ENCODE data around the gene NT5C3B. TPM values are rescaled to one million over a fixed set of nuclear protein-coding genes. Genes with fewer than 3 reads are reported as not detected.

NT5C3B gene
- total RNA-seq, 1 experiment from 2014 or later: 118 TPM

DNA sequence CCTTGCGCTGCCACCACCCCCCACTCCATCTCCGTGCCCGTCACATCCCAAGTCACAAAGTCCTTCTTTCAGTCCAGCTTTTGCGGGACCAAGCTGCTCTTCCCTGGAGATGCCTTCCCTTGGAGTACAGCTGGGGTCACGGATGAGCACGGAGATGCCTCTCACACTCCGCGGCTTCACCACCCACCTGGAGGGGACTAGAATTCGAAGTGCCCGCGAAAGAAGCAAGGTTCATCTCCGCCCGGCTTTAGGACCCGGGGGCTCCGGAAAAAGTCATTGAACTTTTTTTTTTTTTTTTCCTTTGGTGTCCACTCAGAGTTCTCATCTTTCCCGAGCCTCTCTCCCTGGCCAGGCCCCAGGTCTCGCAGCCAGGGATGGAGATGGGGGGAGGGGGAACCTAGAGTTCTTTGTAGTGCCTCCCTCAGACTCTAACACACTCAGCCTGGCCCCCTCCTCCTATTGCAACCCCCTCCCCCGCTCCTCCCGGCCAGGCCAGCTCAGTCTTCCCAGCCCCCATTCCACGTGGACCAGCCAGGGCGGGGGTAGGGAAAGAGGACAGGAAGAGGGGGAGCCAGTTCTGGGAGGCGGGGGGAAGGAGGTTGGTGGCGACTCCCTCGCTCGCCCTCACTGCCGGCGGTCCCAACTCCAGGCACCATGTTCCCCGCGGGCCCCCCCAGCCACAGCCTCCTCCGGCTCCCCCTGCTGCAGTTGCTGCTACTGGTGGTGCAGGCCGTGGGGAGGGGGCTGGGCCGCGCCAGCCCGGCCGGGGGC is 23.5 kb downstream of the NT5C3B start, which contains the start of gene FKBP10:
TSS of gene FKBP10 (plus strand) at position 624 of the 771 bp plus-strand sequence. CDS start at position 655, 31 bp downstream.
- peak within 1 kb of the TSS; percentile 99 for H3K27ac ChIP-seq (ENCODE audit: low read length)
- POLR2A ChIA-PET: interaction anchor here (0.5 to 0.7 kb wide), 5 partner anchors 8 to 1613 kb away, joined by 3 to 14 read pairs (median 5); no protein-coding TSS in a partner anchor
- peak within 1 kb of the TSS; percentile 74 to 80 for H3K4me3 ChIP-seq (ENCODE audit: low read depth in 2 of 2, low read length in 2 of 2)
- peaks cover 25% of the 10 kb centered on the region for H3K4me1 ChIP-seq (ENCODE audit: control insufficient read depth, insufficient read depth, low read length)
- CTCF ChIA-PET: interaction anchor here (0.6 to 3.3 kb wide), 3 partner anchors 12 to 75 kb away, joined by 3 to 12 read pairs (median 3); no protein-coding TSS in a partner anchor
- H3K27me3 ChIP-seq (ENCODE audit: control insufficient read depth, insufficient read depth, low read length): no peaks in the 10 kb centered on the region
- H3K9me3 ChIP-seq (ENCODE audit: control insufficient read depth, insufficient read depth, low read depth, low read length): no peaks in the 10 kb centered on the region
- no peaks in the 10 kb centered on the region; the same call in 1 of the 2 replicates for H3K36me3 ChIP-seq (ENCODE audit: control insufficient read depth, insufficient read depth, low read length)
- TF ChIP-seq POLR2AphosphoS5 (IDR thresholded peaks at IDR 0.05; ENCODE audit: low read depth, low read length): no peak; the same call in none of the 2 replicates
- TF ChIP-seq TCF7L2 (IDR thresholded peaks at IDR 0.05; ENCODE audit: low read depth, low read length): peak; percentile 70; the same call in 1 of the 2 replicates
- TF ChIP-seq, protein P1, sequence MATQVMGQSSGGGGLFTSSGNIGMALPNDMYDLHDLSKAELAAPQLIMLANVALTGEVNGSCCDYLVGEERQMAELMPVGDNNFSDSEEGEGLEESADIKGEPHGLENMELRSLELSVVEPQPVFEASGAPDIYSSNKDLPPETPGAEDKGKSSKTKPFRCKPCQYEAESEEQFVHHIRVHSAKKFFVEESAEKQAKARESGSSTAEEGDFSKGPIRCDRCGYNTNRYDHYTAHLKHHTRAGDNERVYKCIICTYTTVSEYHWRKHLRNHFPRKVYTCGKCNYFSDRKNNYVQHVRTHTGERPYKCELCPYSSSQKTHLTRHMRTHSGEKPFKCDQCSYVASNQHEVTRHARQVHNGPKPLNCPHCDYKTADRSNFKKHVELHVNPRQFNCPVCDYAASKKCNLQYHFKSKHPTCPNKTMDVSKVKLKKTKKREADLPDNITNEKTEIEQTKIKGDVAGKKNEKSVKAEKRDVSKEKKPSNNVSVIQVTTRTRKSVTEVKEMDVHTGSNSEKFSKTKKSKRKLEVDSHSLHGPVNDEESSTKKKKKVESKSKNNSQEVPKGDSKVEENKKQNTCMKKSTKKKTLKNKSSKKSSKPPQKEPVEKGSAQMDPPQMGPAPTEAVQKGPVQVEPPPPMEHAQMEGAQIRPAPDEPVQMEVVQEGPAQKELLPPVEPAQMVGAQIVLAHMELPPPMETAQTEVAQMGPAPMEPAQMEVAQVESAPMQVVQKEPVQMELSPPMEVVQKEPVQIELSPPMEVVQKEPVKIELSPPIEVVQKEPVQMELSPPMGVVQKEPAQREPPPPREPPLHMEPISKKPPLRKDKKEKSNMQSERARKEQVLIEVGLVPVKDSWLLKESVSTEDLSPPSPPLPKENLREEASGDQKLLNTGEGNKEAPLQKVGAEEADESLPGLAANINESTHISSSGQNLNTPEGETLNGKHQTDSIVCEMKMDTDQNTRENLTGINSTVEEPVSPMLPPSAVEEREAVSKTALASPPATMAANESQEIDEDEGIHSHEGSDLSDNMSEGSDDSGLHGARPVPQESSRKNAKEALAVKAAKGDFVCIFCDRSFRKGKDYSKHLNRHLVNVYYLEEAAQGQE (IDR thresholded peaks at IDR 0.05; ENCODE audit: insufficient read depth in 1 of 2, low read depth in 2 of 2, low read length in 1 of 2): no peak
- TF ChIP-seq, protein P2, sequence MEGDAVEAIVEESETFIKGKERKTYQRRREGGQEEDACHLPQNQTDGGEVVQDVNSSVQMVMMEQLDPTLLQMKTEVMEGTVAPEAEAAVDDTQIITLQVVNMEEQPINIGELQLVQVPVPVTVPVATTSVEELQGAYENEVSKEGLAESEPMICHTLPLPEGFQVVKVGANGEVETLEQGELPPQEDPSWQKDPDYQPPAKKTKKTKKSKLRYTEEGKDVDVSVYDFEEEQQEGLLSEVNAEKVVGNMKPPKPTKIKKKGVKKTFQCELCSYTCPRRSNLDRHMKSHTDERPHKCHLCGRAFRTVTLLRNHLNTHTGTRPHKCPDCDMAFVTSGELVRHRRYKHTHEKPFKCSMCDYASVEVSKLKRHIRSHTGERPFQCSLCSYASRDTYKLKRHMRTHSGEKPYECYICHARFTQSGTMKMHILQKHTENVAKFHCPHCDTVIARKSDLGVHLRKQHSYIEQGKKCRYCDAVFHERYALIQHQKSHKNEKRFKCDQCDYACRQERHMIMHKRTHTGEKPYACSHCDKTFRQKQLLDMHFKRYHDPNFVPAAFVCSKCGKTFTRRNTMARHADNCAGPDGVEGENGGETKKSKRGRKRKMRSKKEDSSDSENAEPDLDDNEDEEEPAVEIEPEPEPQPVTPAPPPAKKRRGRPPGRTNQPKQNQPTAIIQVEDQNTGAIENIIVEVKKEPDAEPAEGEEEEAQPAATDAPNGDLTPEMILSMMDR (IDR thresholded peaks at IDR 0.05): no peak
- peak; percentile 66; the same call in 1 of the 2 replicates for TF ChIP-seq SIN3A (IDR thresholded peaks at IDR 0.05; ENCODE audit: borderline replicate concordance, insufficient read depth, low read depth, low read length)
- peak; percentile 72 for ATAC-seq
- DNase-seq (ENCODE audit: low read depth, low spot score): peak; percentile 51
- in situ Hi-C loops (cut with HindIII; ENCODE audit: low pct_unique_long_range_greater_than_20kb, low sequenced_read_pairs): no loop called here
- intact Hi-C loops (cut with micrococcal nuclease; ENCODE audit: unreplicated experiment): no loop called here
- BruUV-seq (replicated peaks): no TSS peak

GRCh38 chr17:41811549-41812380 is 24.3 kb downstream of the NT5C3B start, which contains the start of gene P3H4:
Gene P3H4 (minus strand): TSS chr17:41811949. CDS start chr17:41811915, 34 bp downstream.
- Histone ChIP-seq H3K27ac (ENCODE audit: low read length) (peak within 1 kb of the TSS; percentile 99), H3K9me3 (ENCODE audit: control insufficient read depth, insufficient read depth, low read depth, low read length) (no peaks in the 10 kb centered on the region), H3K4me3 (ENCODE audit: low read depth in 2 of 2, low read length in 2 of 2) (peak within 1 kb of the TSS; percentile 74 to 80), H3K36me3 (ENCODE audit: control insufficient read depth, insufficient read depth, low read length) (no peaks in the 10 kb centered on the region; the same call in 1 of the 2 replicates), H3K4me1 (ENCODE audit: control insufficient read depth, insufficient read depth, low read length) (peaks cover 25% of the 10 kb centered on the region), H3K27me3 (ENCODE audit: control insufficient read depth, insufficient read depth, low read length) (no peaks in the 10 kb centered on the region)
- intact Hi-C loops (cut with micrococcal nuclease; ENCODE audit: unreplicated experiment): no loop called here
- ATAC-seq: peak; percentile 87
- TF ChIP-seq, protein P2 (IDR thresholded peaks at IDR 0.05): peak; percentile 91
- TF ChIP-seq, protein P1 (IDR thresholded peaks at IDR 0.05; ENCODE audit: insufficient read depth in 1 of 2, low read depth in 2 of 2, low read length in 1 of 2): peak in 1 of 2 experiments; percentile 62; a peak in 2 of 4 replicates
- TF ChIP-seq POLR2AphosphoS5 (IDR thresholded peaks at IDR 0.05; ENCODE audit: low read depth, low read length) (peak; percentile 46; the same call in 1 of the 2 replicates), SIN3A (IDR thresholded peaks at IDR 0.05; ENCODE audit: borderline replicate concordance, insufficient read depth, low read depth, low read length) (peak; percentile 75; the same call in 1 of the 2 replicates), TCF7L2 (IDR thresholded peaks at IDR 0.05; ENCODE audit: low read depth, low read length) (peak; percentile 34; the same call in 1 of the 2 replicates)
- BruUV-seq (replicated peaks): TSS peak; percentile 78
- DNase-seq (ENCODE audit: low read depth, low spot score): peak; percentile 47
- in situ Hi-C loops (cut with HindIII; ENCODE audit: low pct_unique_long_range_greater_than_20kb, low sequenced_read_pairs): no loop called here
- POLR2A ChIA-PET: interaction anchor here (0.5 to 0.7 kb wide), 5 partner anchors 9 to 1612 kb away, joined by 4 to 14 read pairs (median 4); no protein-coding TSS in a partner anchor
- CTCF ChIA-PET: interaction anchor here (0.5 to 3.3 kb wide), 4 partner anchors 11 to 74 kb away, joined by 3 to 12 read pairs (median 3); no protein-coding TSS in a partner anchor
